Endodermal cell (in vitro differentiated cells): Measurements from ENCODE around the gene APOBR. TPM values are rescaled to one million over a fixed set of nuclear protein-coding genes. Genes with fewer than 3 reads are reported as not detected.

Experiments used
- DNase-seq: peaks from one replicate; pipeline ENCODE4 v3.0.0-alpha.2; 2017
- H3K27ac ChIP-seq: 2 replicates; pipeline ENCODE4 v1.5.1; 2013; ENCODE audit warnings: mild to moderate bottlenecking, low read depth, low read length, moderate library complexity
- H3K27me3 ChIP-seq: 2 replicates; pipeline ENCODE4 v1.6.1; 2013; ENCODE audit warnings: mild to moderate bottlenecking, low read length, moderate library complexity; ENCODE audit not compliant: insufficient read depth, control insufficient read depth, poor library complexity, severe bottlenecking
- H3K36me3 ChIP-seq: 2 replicates; pipeline ENCODE4 v1.7.0; 2013; ENCODE audit warnings: mild to moderate bottlenecking, low read length, moderate library complexity; ENCODE audit not compliant: control insufficient read depth, insufficient read depth
- H3K4me1 ChIP-seq: one replicate; pipeline ENCODE4 v1.7.0; 2013; ENCODE audit warnings: low read length; ENCODE audit not compliant: control insufficient read depth, insufficient read depth
- H3K4me3 ChIP-seq: 2 replicates; pipeline ENCODE4 v1.5.1; 2013; ENCODE audit warnings: mild to moderate bottlenecking, low read length, moderate library complexity
- H3K9ac ChIP-seq: 2 replicates; pipeline ENCODE4 v1.6.1; 2013; ENCODE audit warnings: mild to moderate bottlenecking, low read length, moderate library complexity; ENCODE audit not compliant: poor library complexity, severe bottlenecking; ENCODE audit errors: extremely low read depth
- H3K9me3 ChIP-seq: 2 replicates; pipeline ENCODE4 v1.6.1; 2013; ENCODE audit warnings: mild to moderate bottlenecking, low read length, moderate library complexity; ENCODE audit not compliant: control insufficient read depth
- H3K27ac Mint-ChIP-seq: 2 replicates; pipeline ENCODE4 v1.8.0; 2020; ENCODE audit warnings: mixed read lengths
- H3K27me3 Mint-ChIP-seq: 2 replicates; pipeline ENCODE4 v1.8.0; 2021; ENCODE audit warnings: mild to moderate bottlenecking, mixed read lengths; ENCODE audit not compliant: insufficient read depth
- H3K36me3 Mint-ChIP-seq: 2 replicates; pipeline ENCODE4 v1.8.0; 2020; ENCODE audit warnings: low read depth, mixed read lengths
- H3K4me1 Mint-ChIP-seq: 2 replicates; pipeline ENCODE4 v1.8.0; 2020; ENCODE audit warnings: mixed read lengths
- H3K4me3 Mint-ChIP-seq: 2 replicates; pipeline ENCODE4 v1.8.0; 2020; ENCODE audit warnings: mild to moderate bottlenecking, moderate library complexity, mixed read lengths
- H3K9me3 Mint-ChIP-seq: 2 replicates; pipeline ENCODE4 v1.8.0; 2020; ENCODE audit warnings: mild to moderate bottlenecking, mixed read lengths
- CTCF ChIP-seq: fragments of 200-600 bp; sonication (generic); conservative IDR thresholded peaks from 2 replicates; pipeline ENCODE4 v1.5.0; 2021; ENCODE audit warnings: antibody characterized with exemption, mild to moderate bottlenecking
- WGBS, 2 experiments: methylation state at CpG; one replicate each; pipeline versions ENCODE4 v1.1.5 to v1.1.7; 2013; ENCODE audit warnings: missing lambda C conversion rate in 2 of 2, mixed read lengths in 1 of 2; ENCODE audit not compliant: insufficient coverage in 1 of 2, insufficient read length in 1 of 2; 5-methylcytosine and 5-hydroxymethylcytosine counted together
- total RNA-seq, 2 donors: library from RNA; stranded (reverse); fragmentation: NEBNext Ultra II Directional in 1 of 2; extraction: Animal tissue kit (Norgen Biotek cat#: 25700) in 1 of 2; gene quantifications; 2 replicates in 1 of 2; 3 replicates in 1 of 2; pipeline ENCODE4 v1.2.1, GENCODE V29; 2021

APOBR gene
- total RNA-seq, 2 donors from 2014 or later, result not detected

DNA sequence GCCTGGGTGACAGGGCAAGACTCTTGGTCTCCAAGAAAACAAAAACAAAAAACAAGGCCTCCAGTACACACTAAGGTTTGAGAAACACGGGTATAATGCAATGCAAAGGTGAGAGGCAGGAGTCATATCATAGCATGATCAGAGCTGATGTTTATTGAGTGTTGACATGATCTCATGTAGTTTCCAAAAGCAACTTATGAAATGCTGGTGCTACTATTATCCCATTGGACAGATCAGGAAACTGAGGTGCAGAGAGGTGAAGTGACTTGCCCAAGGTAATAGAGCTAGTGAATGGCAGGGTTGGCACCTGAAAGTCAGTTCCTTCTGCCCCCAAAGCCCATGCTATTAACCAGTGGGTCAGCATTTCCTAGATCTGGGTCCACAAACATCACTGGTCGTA is 19.2 kb upstream of the APOBR start:
- Mint-ChIP-seq H3K4me1 (no peaks in the 10 kb centered on the region), H3K36me3 (peaks cover 12% of the 10 kb centered on the region), H3K27me3 (no peaks in the 10 kb centered on the region), H3K27ac (no peak overlapping the region), H3K4me3 (no peak overlapping the region), H3K9me3 (no peaks in the 10 kb centered on the region)
- TF ChIP-seq CTCF, result no peak
- Histone ChIP-seq H3K9ac (no peak overlapping the region), H3K4me3 (no peak overlapping the region), H3K27me3 (no peaks in the 10 kb centered on the region), H3K27ac (no peak overlapping the region), H3K36me3 (peaks cover 7% of the 10 kb centered on the region), H3K4me1 (no peaks in the 10 kb centered on the region), H3K9me3 (no peaks in the 10 kb centered on the region)
- 100% methylated on average over 1 to 2 of the region's 2 CpGs for WGBS, 2 experiments
- DNase-seq, result no peak

GRCh38 chr16:28477311-28477920 is 17.0 kb upstream of the APOBR start:
- Histone ChIP-seq H3K9ac (no peak overlapping the region), H3K36me3 (peaks cover 13% of the 10 kb centered on the region), H3K9me3 (no peaks in the 10 kb centered on the region), H3K4me3 (no peak overlapping the region), H3K4me1 (no peaks in the 10 kb centered on the region), H3K27me3 (no peaks in the 10 kb centered on the region), H3K27ac (no peak overlapping the region)
- 92 to 97% methylated on average over 12 to 14 of the region's 14 CpGs for WGBS, 2 experiments
- H3K4me1 Mint-ChIP-seq, result no peaks in the 10 kb centered on the region
- no peaks in the 10 kb centered on the region for H3K9me3 Mint-ChIP-seq
- H3K4me3 Mint-ChIP-seq, result no peak overlapping the region
- peaks cover 19% of the 10 kb centered on the region for H3K36me3 Mint-ChIP-seq
- H3K27me3 Mint-ChIP-seq, result no peaks in the 10 kb centered on the region
- no peak for DNase-seq
- no peak overlapping the region for H3K27ac Mint-ChIP-seq
- no peak for TF ChIP-seq CTCF

- H3K4me3 Mint-ChIP-seq, result no peak overlapping the region
- Histone ChIP-seq H3K9me3 (no peaks in the 10 kb centered on the region), H3K27me3 (no peaks in the 10 kb centered on the region), H3K36me3 (peaks cover 13% of the 10 kb centered on the region), H3K4me1 (no peaks in the 10 kb centered on the region), H3K4me3 (no peak overlapping the region), H3K27ac (no peak overlapping the region), H3K9ac (no peak overlapping the region)
- 93 to 94% methylated on average over 15 to 16 of the region's 16 CpGs for WGBS, 2 experiments
- no peaks in the 10 kb centered on the region for H3K9me3 Mint-ChIP-seq
- no peaks in the 10 kb centered on the region for H3K27me3 Mint-ChIP-seq
- no peak overlapping the region for H3K27ac Mint-ChIP-seq
- no peaks in the 10 kb centered on the region for H3K4me1 Mint-ChIP-seq
- no peak for TF ChIP-seq CTCF
- H3K36me3 Mint-ChIP-seq, result peaks cover 24% of the 10 kb centered on the region
- no peak for DNase-seq
These were observed 15.8 kb upstream of the APOBR start for GRCh38 chr16:28478506-28479180.
